Measurements from ENCODE around the gene NCK2. TPM values are rescaled to one million over a fixed set of nuclear protein-coding genes. Genes with fewer than 3 reads are reported as not detected.

NCK2 gene
- total RNA-seq, 4 donors from 2014 or later, result 59.8 to 130 (median 96.2) TPM

DNA sequence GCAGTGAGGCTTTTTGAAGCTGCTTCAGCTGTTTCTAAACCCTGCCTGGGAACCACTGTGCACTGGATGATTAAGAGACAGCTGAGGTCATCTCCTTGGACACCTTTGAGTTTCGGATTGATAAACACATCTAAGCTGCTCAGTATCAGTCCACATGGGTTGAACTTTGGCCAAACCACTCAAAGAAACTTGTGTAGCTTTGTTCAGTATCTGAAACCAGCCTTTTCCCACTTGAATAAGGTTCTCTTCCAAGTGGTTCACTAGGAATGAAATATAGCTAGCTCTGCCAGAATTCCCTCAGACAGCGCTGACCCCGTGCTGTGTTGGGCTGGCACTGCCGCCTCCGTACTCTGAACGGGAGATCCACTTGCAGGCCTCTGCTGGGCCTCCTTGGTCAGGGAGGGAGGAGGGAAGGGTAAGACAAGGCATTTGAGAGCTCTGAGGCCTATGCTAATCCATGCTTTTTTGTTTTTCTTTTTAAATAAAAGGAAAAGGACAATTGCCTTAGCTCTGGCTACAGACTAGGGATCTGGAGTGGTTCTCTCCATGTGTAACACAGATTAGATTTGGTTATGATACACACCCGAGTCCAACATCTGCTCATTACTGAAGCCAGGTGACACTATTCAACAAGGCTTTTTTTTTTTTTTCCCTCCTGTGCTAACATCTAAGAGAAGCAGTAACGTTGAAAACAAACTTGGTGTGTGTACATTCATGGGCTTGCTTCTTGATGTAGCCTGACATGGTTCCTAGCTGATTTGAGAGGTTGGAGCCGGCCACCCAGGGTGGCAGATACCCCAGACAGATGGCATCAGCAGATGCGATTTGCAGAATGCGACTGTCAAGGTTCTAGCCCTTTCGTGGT lies 67.7 kb downstream of the NCK2 start:
- DNase-seq (ENCODE audit: extremely low spot score), result no peak
- Histone ChIP-seq H3K4me1 (peaks cover 44 to 75% (median 64%) of the 10 kb centered on the region in 4 donors), H3K4me3 (peak overlapping the region in 1 of 4 donors; percentile 17), H3K36me3 (peaks cover 0 to 11% (median 5%) of the 10 kb centered on the region in 4 donors), H3K9me3 (no peaks in the 10 kb centered on the region), H3K27ac (replicated peaks in 1 of 4) (peak overlapping the region; percentile 51 to 72 (median 60)), H3K27me3 (no peaks in the 10 kb centered on the region)
- TF ChIP-seq EP300 (IDR thresholded peaks at IDR 0.05) (no peak), POLR2AphosphoS5 (IDR thresholded peaks at IDR 0.05) (peak in 1 of 2 donors; percentile 21), POLR2A (IDR thresholded peaks at IDR 0.05; ENCODE audit: low read depth) (no peak)
- TF ChIP-seq, protein P1, sequence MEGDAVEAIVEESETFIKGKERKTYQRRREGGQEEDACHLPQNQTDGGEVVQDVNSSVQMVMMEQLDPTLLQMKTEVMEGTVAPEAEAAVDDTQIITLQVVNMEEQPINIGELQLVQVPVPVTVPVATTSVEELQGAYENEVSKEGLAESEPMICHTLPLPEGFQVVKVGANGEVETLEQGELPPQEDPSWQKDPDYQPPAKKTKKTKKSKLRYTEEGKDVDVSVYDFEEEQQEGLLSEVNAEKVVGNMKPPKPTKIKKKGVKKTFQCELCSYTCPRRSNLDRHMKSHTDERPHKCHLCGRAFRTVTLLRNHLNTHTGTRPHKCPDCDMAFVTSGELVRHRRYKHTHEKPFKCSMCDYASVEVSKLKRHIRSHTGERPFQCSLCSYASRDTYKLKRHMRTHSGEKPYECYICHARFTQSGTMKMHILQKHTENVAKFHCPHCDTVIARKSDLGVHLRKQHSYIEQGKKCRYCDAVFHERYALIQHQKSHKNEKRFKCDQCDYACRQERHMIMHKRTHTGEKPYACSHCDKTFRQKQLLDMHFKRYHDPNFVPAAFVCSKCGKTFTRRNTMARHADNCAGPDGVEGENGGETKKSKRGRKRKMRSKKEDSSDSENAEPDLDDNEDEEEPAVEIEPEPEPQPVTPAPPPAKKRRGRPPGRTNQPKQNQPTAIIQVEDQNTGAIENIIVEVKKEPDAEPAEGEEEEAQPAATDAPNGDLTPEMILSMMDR (IDR thresholded peaks at IDR 0.05), result peak in 1 of 3 experiments; percentile 20
- WGBS, result 49% methylated on average over 12 of the region's 12 CpGs
- intact Hi-C loops (cut with DNase I), result no loop called here

DNA sequence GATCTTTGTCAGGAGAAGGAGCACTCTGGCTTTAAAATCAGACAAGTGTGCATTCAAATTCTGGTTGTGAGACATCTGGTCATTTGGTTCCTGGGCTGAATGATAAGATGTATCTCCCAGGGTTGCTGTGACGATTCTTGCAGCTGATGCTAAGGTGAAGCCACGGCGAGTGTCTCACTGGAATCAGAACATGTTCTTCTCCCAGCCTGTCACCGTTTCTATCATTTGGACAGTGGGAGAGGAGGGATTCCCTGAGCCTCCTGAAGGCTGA lies 68.3 kb downstream of the NCK2 start:
- Histone ChIP-seq H3K9me3 (no peaks in the 10 kb centered on the region), H3K4me1 (peaks cover 42 to 73% (median 64%) of the 10 kb centered on the region in 4 donors), H3K36me3 (peaks cover 0 to 13% (median 6%) of the 10 kb centered on the region in 4 donors), H3K27me3 (no peaks in the 10 kb centered on the region), H3K27ac (replicated peaks in 1 of 4) (peak overlapping the region; percentile 51 to 72 (median 60)), H3K4me3 (no peak overlapping the region)
- TF ChIP-seq POLR2AphosphoS5 (IDR thresholded peaks at IDR 0.05), result no peak
- TF ChIP-seq POLR2A (IDR thresholded peaks at IDR 0.05; ENCODE audit: low read depth), result no peak
- TF ChIP-seq EP300 (IDR thresholded peaks at IDR 0.05), result no peak
- TF ChIP-seq, protein P1 (IDR thresholded peaks at IDR 0.05), result no peak
- intact Hi-C loops (cut with DNase I), result no loop called here
- peak; percentile 70 for DNase-seq (ENCODE audit: extremely low spot score)
- 86% methylated on average over 4 of the region's 4 CpGs for WGBS

DNA sequence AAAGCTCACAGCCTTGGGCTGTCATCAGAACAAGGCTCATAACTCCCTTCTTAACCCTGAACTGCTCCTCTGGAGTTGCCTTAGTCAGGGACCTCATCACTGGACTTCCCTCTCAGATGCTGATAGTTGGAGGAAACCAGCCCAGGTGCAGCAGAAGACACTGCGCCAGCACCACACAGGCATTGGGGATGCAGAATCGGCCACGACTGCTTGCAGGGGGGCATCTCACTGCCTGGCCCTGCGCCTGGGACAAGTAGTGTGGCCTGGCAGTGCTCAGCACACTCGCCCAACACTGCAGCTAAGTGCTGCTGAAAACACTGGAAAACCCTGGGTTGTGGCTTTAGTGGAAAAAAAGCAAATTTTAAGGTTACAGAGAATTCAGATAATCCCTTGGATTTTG lies 68.7 kb downstream of the NCK2 start:
- TF ChIP-seq POLR2A (IDR thresholded peaks at IDR 0.05; ENCODE audit: low read depth), result no peak
- no peak for TF ChIP-seq POLR2AphosphoS5 (IDR thresholded peaks at IDR 0.05)
- no peak for TF ChIP-seq EP300 (IDR thresholded peaks at IDR 0.05)
- TF ChIP-seq, protein P1 (IDR thresholded peaks at IDR 0.05), result no peak
- intact Hi-C loops (cut with DNase I), result no loop called here
- no peaks in the 10 kb centered on the region for H3K27me3 ChIP-seq
- peak; percentile 37 for DNase-seq (ENCODE audit: extremely low spot score)
- peaks cover 0 to 14% (median 6%) of the 10 kb centered on the region in 4 donors for H3K36me3 ChIP-seq
- no peaks in the 10 kb centered on the region for H3K9me3 ChIP-seq
- peak overlapping the region; percentile 51 to 72 (median 60) for H3K27ac ChIP-seq (replicated peaks in 1 of 4)
- no peak overlapping the region for H3K4me3 ChIP-seq
- WGBS, result 69% methylated on average over 5 of the region's 5 CpGs
- peaks cover 38 to 71% (median 64%) of the 10 kb centered on the region in 4 donors for H3K4me1 ChIP-seq

DNA sequence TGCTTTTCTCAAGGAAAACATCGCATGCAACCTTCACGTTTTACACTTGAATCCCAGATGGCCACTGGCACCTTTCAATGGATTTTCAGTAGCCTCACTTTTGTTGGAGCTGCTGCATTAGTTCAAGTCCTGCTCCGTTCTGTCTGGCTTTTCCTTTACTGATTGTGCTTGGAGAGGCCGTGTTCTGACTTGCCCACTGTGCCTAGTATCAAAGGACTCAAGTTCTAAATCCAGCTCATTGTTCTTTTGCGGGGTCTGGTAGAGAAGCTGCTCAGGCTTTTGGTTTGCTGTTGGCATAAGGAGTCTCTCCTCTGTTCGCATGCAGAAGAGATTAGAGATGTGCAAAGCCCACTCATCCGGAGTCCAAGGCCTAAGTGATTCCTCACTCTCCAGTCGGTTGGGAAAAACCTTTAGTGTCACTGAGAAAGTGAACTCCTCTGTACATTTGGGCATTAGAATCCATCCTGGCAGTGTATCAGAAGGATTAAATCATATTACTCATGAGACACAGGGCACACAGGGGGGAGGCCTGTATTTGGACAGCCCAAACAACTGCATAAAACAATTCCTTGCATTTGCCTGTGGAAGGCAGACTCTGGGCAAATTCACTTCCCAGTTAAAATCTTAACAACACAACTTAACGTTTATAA lies 69.7 kb downstream of the NCK2 start:
- intact Hi-C loops (cut with DNase I), result no loop called here
- Histone ChIP-seq H3K4me3 (no peak overlapping the region), H3K4me1 (peaks cover 38 to 66% (median 63%) of the 10 kb centered on the region in 4 donors), H3K27me3 (no peaks in the 10 kb centered on the region), H3K9me3 (no peaks in the 10 kb centered on the region), H3K36me3 (peaks cover 0 to 14% (median 6%) of the 10 kb centered on the region in 4 donors), H3K27ac (replicated peaks in 1 of 4) (peak overlapping the region; percentile 52 to 56 (median 52))
- no peak for TF ChIP-seq POLR2AphosphoS5 (IDR thresholded peaks at IDR 0.05)
- peak; percentile 84 for DNase-seq (ENCODE audit: extremely low spot score)
- WGBS, result 59% methylated on average over 9 of the region's 9 CpGs

DNA sequence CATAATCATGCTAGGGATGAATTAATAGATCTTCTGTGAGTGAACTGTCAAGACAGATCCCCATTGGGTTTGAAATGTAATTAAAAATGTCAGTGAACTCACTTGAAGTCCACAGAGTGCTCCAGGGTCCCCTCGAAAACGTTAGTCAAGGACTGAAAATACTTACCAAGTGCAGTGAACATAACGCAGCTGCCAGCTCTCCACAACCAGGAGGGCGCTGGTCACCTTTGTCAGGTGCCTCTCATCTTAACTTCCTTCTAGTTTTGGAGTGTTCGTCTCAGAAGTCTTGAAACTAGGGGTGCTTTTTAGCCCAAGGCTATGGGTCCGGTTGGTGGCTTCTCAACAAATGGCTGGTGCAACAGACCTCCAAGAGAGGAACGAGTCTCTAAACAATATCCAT lies 70.7 kb downstream of the NCK2 start:
- Histone ChIP-seq H3K4me1 (peaks cover 38 to 60% (median 59%) of the 10 kb centered on the region in 4 donors), H3K27ac (replicated peaks in 1 of 4) (peak overlapping the region; percentile 52 to 56 (median 52)), H3K9me3 (no peaks in the 10 kb centered on the region), H3K36me3 (peaks cover 0 to 14% (median 6%) of the 10 kb centered on the region in 4 donors), H3K27me3 (no peaks in the 10 kb centered on the region), H3K4me3 (no peak overlapping the region)
- 85% methylated on average over 7 of the region's 7 CpGs for WGBS
- intact Hi-C loops (cut with DNase I), result no loop called here
- no peak for DNase-seq (ENCODE audit: extremely low spot score)
- TF ChIP-seq, protein P1 (IDR thresholded peaks at IDR 0.05), result no peak
- no peak for TF ChIP-seq POLR2AphosphoS5 (IDR thresholded peaks at IDR 0.05)
- no peak for TF ChIP-seq EP300 (IDR thresholded peaks at IDR 0.05)
- no peak for TF ChIP-seq POLR2A (IDR thresholded peaks at IDR 0.05; ENCODE audit: low read depth)
